HL-60 (cell line): ENCODE measurements around the gene ZGLP1.
A peak's percentile ranks its signal among the peaks of the same experiment; 100 is the strongest.

Experiments
- DNase-seq, 2 experiments: peaks; one replicate each; pipeline ENCODE4 v3.0.0-alpha.2; 2010 to 2020; ENCODE audit warnings: low read depth in 1 of 2, low spot score in 1 of 2
- H3K27ac ChIP-seq: fragments of 250-450 bp; sonication (Bioruptor Pico); replicated peaks from 2 replicates; pipeline ENCODE4 v1.5.1; 2020; ENCODE audit warnings: mild to moderate bottlenecking, moderate library complexity
- H3K27me3 ChIP-seq: fragments of 250-450 bp; sonication (Bioruptor Pico); 2 replicates; pipeline ENCODE4 v1.5.1; 2021; ENCODE audit warnings: mild to moderate bottlenecking, moderate library complexity; ENCODE audit not compliant: insufficient read depth, poor library complexity, severe bottlenecking
- H3K4me3 ChIP-seq: replicated peaks from 2 replicates; pipeline ENCODE4 v1.5.1; 2011; ENCODE audit warnings: mild to moderate bottlenecking, control low read depth, low read length; ENCODE audit not compliant: insufficient read depth
- CTCF ChIP-seq: IDR thresholded peaks from one replicate; pipeline ENCODE4 v1.5.1; 2011; ENCODE audit warnings: low read length, control low read depth, inconsistent platforms; ENCODE audit not compliant: insufficient read depth
- GABPA ChIP-seq: IDR thresholded peaks from 2 replicates; pipeline ENCODE4 v1.6.1; 2012; ENCODE audit warnings: low read depth
- POLR2AphosphoS5 ChIP-seq: IDR thresholded peaks from 2 replicates; pipeline ENCODE4 v1.6.1; 2012; ENCODE audit warnings: low read depth
- REST ChIP-seq: IDR thresholded peaks from 2 replicates; pipeline ENCODE4 v1.6.1; 2012; ENCODE audit warnings: low read depth; ENCODE audit not compliant: insufficient replicate concordance
- SPI1 ChIP-seq: IDR thresholded peaks from 2 replicates; pipeline ENCODE4 v1.6.1; 2012; ENCODE audit warnings: low read depth, mild to moderate bottlenecking, borderline replicate concordance

Gene ZGLP1

GRCh38 chr19:10271543-10272086 lies 38.0 kb downstream of the ZGLP1 start:
- 0 out of 2 replicates have a peak, but pooled peaks have one; percentile 10 for TF ChIP-seq SPI1
- TF ChIP-seq GABPA: no peak
- peak overlapping the region; percentile 32 for H3K4me3 ChIP-seq
- peaks cover 2% of the 10 kb centered on the region for H3K27me3 ChIP-seq
- H3K27ac ChIP-seq: peak overlapping the region; percentile 59
- DNase-seq: peak in 1 of 2 experiments; percentile 29

- H3K27ac ChIP-seq: peak within 1 kb of the TSS; percentile 59
- H3K4me3 ChIP-seq: peak within 1 kb of the TSS; percentile 32
- peaks cover 2% of the 10 kb centered on the region for H3K27me3 ChIP-seq
- TF ChIP-seq CTCF: no peak
- TF ChIP-seq SPI1: no peak
- no peak for TF ChIP-seq GABPA
- TF ChIP-seq REST: no peak
- TF ChIP-seq POLR2AphosphoS5: no peak
- DNase-seq: peak in 1 of 2 experiments; percentile 68
Measured at GRCh38 chr19:10270616-10271394, 38.8 kb downstream of the ZGLP1 start, which contains the start of gene ICAM1. Gene ICAM1, plus strand, starts transcription at chr19:10271120. Its CDS starts 40 bp downstream, at chr19:10271160.

GRCh38 chr19:10270180-10270615 lies 39.4 kb downstream of the ZGLP1 start:
- Histone ChIP-seq H3K27ac (peak overlapping the region; percentile 59), H3K27me3 (peaks cover 2% of the 10 kb centered on the region), H3K4me3 (peak overlapping the region; percentile 32)
- peak; percentile 76 for TF ChIP-seq POLR2AphosphoS5
- TF ChIP-seq CTCF: no peak
- TF ChIP-seq GABPA: no peak
- TF ChIP-seq SPI1: peak; percentile 90
- DNase-seq: peak; percentile 92

- no peak for TF ChIP-seq REST
- no peak for TF ChIP-seq SPI1
- no peak for TF ChIP-seq GABPA
- TF ChIP-seq POLR2AphosphoS5: no peak
- peak; percentile 84 for TF ChIP-seq CTCF
- DNase-seq: peak in 1 of 2 experiments; percentile 84
- H3K4me3 ChIP-seq: peak overlapping the region; percentile 32
- H3K27me3 ChIP-seq: peaks cover 2% of the 10 kb centered on the region
- peak overlapping the region; percentile 59 for H3K27ac ChIP-seq
Measured at GRCh38 chr19:10269333-10270179, 40.1 kb downstream of the ZGLP1 start.
